Stimulated activated CD4-positive, alpha-beta T cell treated with anti-CD3 and anti-CD28 coated beads, TNF-alpha, amount 100 ng/mL, for 48 hours (primary cell): ENCODE results near the gene MCRIP1.

Experiments
- DNase-seq, 3 donors: peaks; one replicate each; pipeline ENCODE4 v3.0.0-alpha.2; 2020; ENCODE audit warnings: low read depth in 3 of 3

Gene MCRIP1

GRCh38 chr17:81833160-81833920, at the start of gene MCRIP1:
Gene MCRIP1, minus strand, starts transcription at chr17:81833291. Its CDS starts 8,785 bp downstream, at chr17:81824506.
- peak; percentile 93 to 98 (median 94) for DNase-seq

DNA sequence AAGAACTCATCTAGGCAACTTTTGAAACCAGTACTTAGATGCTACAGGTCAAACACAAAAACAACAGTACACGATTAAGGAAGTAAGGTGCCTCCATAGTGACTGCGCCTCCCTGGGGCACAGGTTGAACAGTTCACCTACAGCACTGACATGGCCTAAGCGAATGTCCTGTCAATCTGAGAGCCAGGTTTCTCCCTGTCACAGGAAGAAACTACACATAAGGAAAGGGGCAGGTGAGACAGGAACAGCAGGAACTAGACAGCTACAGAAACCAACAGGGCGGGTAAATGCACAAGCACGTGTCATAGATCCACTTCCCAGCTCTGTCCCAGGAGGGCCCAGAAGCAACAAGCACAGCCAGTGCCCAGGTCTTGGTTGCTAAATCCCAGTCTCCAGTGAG, 46.0 kb upstream of the MCRIP1 start:
- DNase-seq, result no peak

DNA sequence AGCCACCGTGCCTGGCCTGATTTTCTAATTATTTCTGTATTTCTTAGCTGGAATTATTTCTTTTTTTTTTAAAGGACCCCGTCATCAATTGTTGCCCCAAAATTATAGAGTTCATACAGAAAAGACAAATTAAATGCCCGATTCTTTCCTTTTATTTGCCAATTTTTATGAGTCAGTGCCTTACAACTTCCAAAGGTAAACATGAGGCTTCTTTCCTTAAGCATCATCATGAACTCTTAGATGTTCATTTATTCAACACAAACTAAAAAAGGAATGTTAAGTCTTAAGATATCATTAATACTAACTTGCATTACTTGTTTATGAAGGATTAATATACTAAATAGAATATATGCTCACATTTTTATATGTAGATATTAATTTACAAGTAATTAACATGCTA, 45.2 kb upstream of the MCRIP1 start:
- no peak for DNase-seq

DNA sequence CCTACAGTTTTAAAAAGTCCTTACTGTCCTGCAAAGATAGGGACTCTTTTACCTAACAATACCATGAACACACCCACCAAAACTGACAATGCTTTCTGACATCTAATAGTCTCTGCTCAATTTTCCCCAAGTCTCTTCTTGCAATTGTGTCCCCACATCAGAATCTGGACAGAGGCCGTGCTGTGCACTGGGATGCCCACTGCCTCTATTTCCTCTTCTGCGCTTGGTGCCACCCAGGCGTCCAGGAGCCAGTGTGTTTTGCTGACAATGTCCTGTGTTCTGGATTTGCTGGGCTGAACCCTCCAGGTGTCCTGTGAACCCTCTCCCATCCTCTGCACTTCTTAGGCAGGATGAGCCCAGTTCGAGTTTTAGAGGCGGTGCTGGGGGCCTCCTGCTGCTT, 44.5 kb upstream of the MCRIP1 start:
- no peak for DNase-seq

- peak; percentile 92 to 95 (median 92) for DNase-seq
These were observed 38.5 kb upstream of the MCRIP1 start for GRCh38 chr17:81871387-81872230.

- no peak for DNase-seq
These were observed 37.9 kb upstream of the MCRIP1 start, which contains the start of gene ARHGDIA for GRCh38 chr17:81870981-81871386. Gene ARHGDIA, minus strand, starts transcription at chr17:81871337. Its CDS starts 1,407 bp downstream, at chr17:81869930.

- no peak for DNase-seq
These were observed 37.3 kb upstream of the MCRIP1 start for GRCh38 chr17:81870131-81870980.

- DNase-seq, result no peak
These were observed 36.4 kb upstream of the MCRIP1 start for GRCh38 chr17:81869221-81870130.

GRCh38 chr17:81868674-81869220, 35.7 kb upstream of the MCRIP1 start:
- DNase-seq, result no peak

DNA sequence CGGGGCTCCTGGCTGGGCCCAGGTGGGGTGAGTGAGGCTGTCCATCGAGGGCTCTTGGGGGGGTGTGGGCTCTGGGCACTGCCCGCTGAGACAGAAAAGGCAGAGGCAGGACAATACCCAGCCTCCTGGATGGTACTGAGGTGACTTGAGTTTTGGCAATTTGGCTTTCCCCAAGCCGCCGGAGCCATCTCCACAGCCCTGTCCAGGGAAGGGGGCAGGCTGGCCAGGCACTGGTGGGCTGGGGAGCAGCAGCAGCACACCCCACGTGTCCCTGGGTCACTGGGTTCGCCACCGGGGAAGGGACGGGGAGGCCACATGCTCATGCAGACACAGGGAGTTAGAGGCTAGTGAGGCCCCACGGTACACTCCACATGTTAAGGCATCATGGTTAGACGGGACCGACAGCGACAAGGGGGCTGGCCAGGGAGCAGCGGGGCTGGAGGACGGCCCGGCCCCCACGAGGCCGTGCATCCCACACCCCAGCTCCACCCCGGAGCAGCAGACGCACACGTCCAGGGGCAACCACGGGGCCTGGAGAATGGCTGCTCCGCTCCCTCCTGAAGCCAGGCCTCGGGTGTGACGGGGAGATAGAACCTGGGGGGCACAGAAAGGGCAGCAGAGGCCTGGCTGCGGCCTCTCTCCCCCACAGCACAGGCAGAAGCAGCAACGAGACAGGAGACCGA, 35.0 kb upstream of the MCRIP1 start:
- DNase-seq, result no peak

- no peak for DNase-seq
These were observed 34.3 kb upstream of the MCRIP1 start for GRCh38 chr17:81867170-81867990.

DNA sequence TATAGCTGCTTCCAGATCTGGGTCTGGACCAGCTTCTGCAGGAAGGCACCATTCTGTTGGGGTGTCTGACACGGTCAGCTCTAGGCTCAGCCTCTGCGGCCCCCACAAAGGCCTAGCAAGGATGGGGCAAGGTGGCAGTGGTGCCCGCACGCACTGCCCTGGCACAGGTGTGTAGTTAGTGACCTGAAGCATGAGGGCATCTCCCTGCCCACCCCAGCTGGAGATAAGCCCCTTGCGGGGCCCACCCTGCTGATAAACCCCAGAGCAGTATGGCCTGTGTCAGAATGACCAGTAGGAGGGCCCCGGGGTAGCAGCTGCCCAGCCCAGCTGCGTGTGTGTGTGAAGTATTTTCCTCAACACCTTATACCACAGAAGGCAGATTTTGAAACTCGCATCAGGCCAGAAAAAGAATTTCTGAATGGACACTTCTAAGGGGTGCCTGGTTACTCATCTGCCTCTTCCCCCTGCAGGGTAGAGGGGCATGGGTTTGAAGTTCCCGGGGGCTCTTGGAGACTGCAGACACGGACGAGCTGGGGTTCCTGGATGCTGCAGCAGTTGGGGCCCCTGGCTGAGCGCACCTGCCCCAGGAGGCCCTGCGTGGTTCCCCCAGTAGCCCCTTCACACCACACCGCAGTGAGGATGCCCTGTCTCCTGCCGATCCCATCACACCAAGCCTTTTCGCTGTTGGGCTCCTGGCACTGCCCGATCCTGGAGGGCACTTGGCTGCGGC, 33.5 kb upstream of the MCRIP1 start:
- no peak for DNase-seq

DNA sequence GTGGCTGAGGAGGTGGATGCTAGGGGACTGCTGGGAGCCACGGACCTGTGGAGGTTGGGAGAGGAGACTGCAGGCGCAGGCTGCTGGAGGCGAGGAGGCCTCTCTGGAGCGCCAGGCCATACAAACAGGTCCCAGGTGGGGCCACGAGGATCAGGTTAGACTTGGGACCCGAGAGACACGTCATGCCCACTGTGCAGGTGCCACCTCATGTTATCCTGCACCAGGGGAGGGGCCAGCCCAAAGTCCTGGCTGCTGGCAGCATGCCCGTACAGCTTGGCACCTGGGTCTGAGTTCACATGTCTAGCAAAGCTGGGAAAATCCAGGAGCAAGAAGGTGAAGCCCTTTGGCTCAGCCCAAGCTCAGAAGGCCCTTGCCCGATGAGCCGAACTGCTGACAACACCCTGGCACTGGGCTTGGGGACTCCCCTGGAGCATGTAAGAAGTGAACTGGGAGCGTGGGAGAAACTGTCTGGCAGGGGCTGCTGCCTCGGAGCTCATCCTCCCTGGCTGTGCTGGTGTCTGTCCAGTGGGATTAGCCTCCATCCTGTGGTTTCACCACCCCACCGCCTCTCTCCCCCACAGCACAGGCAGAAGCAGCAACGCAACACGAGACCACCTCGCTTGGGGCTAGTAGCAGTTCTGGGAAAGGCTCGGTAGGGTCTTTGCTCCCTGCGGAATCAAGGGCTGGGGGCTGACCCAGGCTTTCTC, 32.8 kb upstream of the MCRIP1 start:
- DNase-seq, result no peak

GRCh38 chr17:81865358-81865732, 32.3 kb upstream of the MCRIP1 start:
- no peak for DNase-seq

DNA sequence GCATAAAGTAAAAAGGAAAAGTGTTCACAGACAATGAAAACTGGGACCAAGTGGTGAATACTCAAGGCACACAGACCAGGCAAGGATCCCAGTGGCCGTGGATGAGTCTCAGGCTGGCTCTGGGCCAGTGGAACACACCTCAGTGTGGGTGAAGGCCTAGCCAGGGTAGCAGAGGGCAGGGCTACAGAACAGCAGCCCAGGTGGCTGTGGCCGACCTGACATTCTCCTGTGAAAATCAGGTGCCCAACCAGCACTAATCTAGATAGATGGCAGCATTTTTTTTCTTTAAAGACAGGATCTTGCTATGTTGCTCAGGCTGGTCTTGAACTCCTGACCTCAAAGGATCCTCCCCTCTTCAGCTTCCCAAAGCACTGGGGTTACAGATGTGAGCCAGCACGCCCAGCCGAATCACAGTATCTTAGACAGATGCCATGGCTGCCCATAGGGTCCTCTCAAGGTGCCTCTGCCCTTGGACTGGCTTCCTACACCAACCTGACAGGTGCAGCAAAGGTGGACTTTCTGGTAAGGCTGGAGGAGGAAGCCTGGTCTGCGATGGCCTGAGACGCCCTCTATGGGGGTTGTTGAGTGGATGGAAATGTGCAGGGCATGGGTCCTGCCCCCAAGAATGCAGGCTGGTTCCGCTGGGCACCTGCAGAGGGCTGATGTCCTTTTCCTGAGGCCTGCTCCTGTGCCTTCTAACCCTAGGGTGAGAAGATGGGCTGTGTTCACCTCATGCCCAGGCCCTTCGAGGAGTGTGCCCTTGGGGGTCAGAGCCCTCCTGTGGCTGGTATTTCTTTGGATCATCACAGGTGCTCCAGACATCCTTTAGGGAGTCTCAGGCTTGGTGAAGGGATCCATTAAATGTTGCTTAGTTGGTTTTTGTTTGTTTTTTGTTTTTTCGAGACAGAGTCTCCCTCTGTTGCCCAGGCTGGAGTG, 31.0 kb upstream of the MCRIP1 start:
- DNase-seq, result no peak

DNA sequence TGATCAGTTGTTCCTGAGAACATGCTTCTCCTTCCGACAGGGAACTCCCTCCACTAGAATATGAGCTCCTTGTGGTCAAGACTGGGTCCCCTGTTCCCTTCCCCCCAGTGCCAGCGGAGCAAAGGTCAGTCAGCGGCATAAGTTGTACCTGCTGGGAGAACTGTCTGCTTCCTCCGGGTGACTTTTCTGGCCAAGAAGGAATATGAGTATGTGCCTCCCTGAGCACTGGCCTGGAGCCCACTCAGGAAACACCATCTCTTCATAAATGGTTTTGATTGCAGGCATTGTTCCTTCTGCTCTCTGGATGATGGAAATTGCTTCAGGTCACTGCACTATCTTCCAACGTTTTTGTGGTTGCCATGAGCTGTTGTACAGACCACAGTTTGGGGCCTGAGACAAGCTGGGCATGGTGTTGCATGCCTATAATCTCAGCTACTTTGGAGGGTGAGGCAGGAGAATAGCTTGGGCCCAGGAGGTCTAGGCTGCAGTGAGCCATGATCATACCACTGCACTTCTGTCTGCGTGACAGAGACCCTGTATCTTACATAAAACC, 30.1 kb upstream of the MCRIP1 start:
- DNase-seq, result no peak
